Hepatocyte (in vitro differentiated cells): ENCODE measurements around the gene DNAJC5G. TPM values are rescaled to one million over a fixed set of nuclear protein-coding genes. Genes with fewer than 3 reads are reported as not detected.

ENCODE experiments used
- DNase-seq: peaks from one replicate; pipeline ENCODE4 v3.0.0-alpha.2; 2016; ENCODE audit warnings: low spot score
- H2AFZ ChIP-seq: fragments of 200-600 bp; sonication (generic); 2 replicates; pipeline ENCODE4 v1.6.0; 2016; ENCODE audit warnings: antibody characterized with exemption, mild to moderate bottlenecking
- H3K27ac ChIP-seq: fragments of 200-600 bp; sonication (generic); 2 replicates; pipeline ENCODE4 v1.5.1; 2016; ENCODE audit warnings: mild to moderate bottlenecking
- H3K27me3 ChIP-seq: fragments of 200-600 bp; sonication (generic); 2 replicates; pipeline ENCODE4 v1.6.1; 2016
- H3K36me3 ChIP-seq: fragments of 200-600 bp; sonication (generic); replicated peaks from 2 replicates; pipeline ENCODE4 v1.5.1; 2016; ENCODE audit warnings: low read depth; ENCODE audit not compliant: insufficient read depth
- H3K4me1 ChIP-seq: fragments of 200-600 bp; sonication (generic); 2 replicates; pipeline ENCODE4 v1.5.1; 2016; ENCODE audit warnings: mild to moderate bottlenecking, moderate library complexity; ENCODE audit not compliant: insufficient read depth
- H3K4me2 ChIP-seq: fragments of 200-600 bp; sonication (generic); 2 replicates; pipeline ENCODE4 v1.6.0; 2016
- H3K4me3 ChIP-seq: fragments of 200-600 bp; sonication (generic); 2 replicates; pipeline ENCODE4 v1.5.1; 2016; ENCODE audit warnings: mild to moderate bottlenecking
- H3K79me2 ChIP-seq: fragments of 200-600 bp; sonication (generic); 2 replicates; pipeline ENCODE4 v1.6.0; 2017; ENCODE audit warnings: mild to moderate bottlenecking
- H3K9me2 ChIP-seq: fragments of 200-600 bp; sonication (generic); replicated peaks from 2 replicates; pipeline ENCODE4 v1.6.0; 2017; ENCODE audit warnings: mild to moderate bottlenecking; ENCODE audit not compliant: insufficient read depth
- H3K9me3 ChIP-seq: fragments of 200-600 bp; sonication (generic); 2 replicates; pipeline ENCODE4 v1.5.1; 2016; ENCODE audit warnings: low read depth, mild to moderate bottlenecking
- H4K20me1 ChIP-seq: fragments of 200-600 bp; sonication (generic); 2 replicates; pipeline ENCODE4 v1.6.0; 2016; ENCODE audit warnings: mild to moderate bottlenecking; ENCODE audit not compliant: insufficient read depth, poor library complexity, severe bottlenecking
- EZH2 ChIP-seq: fragments of 200-600 bp; sonication (generic); IDR thresholded peaks from 2 replicates; pipeline ENCODE4 v1.6.1; 2016; ENCODE audit warnings: antibody characterized with exemption, mild to moderate bottlenecking, borderline replicate concordance
- EZH2phosphoT487 ChIP-seq: fragments of 200-600 bp; sonication (generic); IDR thresholded peaks from one replicate; pipeline ENCODE4 v1.6.1; 2018; ENCODE audit warnings: antibody characterized with exemption, mild to moderate bottlenecking, low read depth, moderate library complexity; ENCODE audit not compliant: unreplicated experiment, severe bottlenecking
- WGBS: methylation state at CpG from one replicate; pipeline ENCODE4 v1.1.6; 2016; ENCODE audit warnings: low lambda C conversion rate; ENCODE audit errors: missing lambda C conversion rate; 5-methylcytosine and 5-hydroxymethylcytosine counted together
- polyA plus RNA-seq: library from polyadenylated mRNA; unstranded; fragments of >200 nt; fragmentation: Nextera tagmentation; extraction: Ambion mirVana; gene quantifications from 2 replicates; pipeline ENCODE4 v1.2.1, GENCODE V29; 2016
- total RNA-seq: library from RNA; depleted of rRNA; stranded (reverse); fragments of >200 nt; gene quantifications from 2 replicates; pipeline ENCODE4 v1.2.3, GENCODE V29; 2014
- TF ChIP-seq, protein P1 (sequence below): fragments of 200-600 bp; sonication (generic); IDR thresholded peaks from 2 replicates; pipeline ENCODE4 v1.5.1; 2016; ENCODE audit warnings: antibody characterized with exemption, mild to moderate bottlenecking; ENCODE audit not compliant: poor library complexity

DNAJC5G gene, protein sequence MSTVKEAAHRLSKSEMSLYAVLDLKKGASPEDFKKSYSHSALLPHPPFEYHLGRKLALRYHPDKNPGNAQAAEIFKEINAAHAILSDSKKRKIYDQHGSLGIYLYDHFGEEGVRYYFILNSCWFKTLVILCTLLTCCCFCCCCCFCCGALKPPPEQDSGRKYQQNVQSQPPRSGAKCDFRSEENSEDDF
- total RNA-seq (not detected in 2 replicates), polyA plus RNA-seq (not detected in 2 replicates)

DNA sequence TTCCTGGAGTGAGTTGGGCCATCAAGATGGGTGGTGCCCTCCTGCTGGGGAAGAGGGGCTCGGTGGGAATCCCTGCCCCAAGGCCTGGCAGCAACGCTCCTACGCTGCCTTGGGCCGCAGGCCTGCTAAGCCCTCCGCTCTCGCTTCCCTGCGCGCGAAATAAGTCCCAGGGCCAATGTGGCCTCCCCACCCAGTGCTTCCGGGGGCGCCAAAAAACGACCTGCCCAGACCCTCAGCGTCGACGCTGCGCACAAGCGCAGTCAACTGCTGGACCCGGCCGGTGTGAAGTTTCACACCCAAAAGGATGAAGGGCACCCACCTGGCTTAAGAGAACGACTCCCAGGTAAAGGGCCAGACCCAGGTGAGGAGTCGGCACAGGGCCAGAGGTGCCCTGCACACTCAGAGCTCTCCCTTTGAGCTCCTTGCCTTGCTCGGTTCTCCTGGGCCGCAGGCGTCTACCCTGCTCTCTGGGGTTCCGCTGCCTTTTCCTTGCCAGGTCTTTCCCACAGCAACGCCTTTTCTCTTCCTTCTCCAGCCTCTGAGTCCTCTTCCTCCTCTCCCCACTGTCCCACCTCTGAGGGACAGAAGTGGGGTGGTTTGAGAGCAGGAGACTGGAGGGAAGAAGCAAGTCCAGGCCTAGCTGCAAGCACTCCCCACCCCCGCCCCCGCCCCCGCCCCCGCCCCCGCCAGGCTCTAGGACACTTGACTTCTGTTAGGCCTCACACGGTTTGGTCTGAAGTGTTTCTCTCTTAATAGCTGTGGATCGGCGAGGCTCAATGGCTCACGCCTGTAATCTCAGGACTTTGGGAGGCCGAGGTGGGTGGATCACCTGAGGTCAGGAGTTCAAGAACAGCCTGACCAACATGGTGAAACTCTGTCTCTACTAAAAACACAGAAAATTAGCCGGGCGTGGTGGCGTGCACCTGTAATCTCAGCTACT lies at the start of gene DNAJC5G:
Gene DNAJC5G (plus strand): TSS at position 223 of the 940 bp plus-strand sequence. CDS start 1,296 bp downstream, outside the sequence.
- Histone ChIP-seq H3K79me2 (no peaks in the 10 kb centered on the region), H3K4me3 (no peak within 1 kb of the TSS), H3K4me2 (no peak within 1 kb of the TSS), H2AFZ (no peak within 1 kb of the TSS), H3K9me2 (no peaks in the 10 kb centered on the region), H3K4me1 (no peaks in the 10 kb centered on the region), H3K27ac (no peak within 1 kb of the TSS), H3K27me3 (peaks cover 15% of the 10 kb centered on the region), H3K36me3 (no peaks in the 10 kb centered on the region), H3K9me3 (no peaks in the 10 kb centered on the region), H4K20me1 (no peaks in the 10 kb centered on the region)
- DNase-seq: no peak
- 85% methylated on average over 35 of the region's 39 CpGs for WGBS
- TF ChIP-seq EZH2phosphoT487 (no peak), EZH2 (no peak)
- TF ChIP-seq, protein P1, sequence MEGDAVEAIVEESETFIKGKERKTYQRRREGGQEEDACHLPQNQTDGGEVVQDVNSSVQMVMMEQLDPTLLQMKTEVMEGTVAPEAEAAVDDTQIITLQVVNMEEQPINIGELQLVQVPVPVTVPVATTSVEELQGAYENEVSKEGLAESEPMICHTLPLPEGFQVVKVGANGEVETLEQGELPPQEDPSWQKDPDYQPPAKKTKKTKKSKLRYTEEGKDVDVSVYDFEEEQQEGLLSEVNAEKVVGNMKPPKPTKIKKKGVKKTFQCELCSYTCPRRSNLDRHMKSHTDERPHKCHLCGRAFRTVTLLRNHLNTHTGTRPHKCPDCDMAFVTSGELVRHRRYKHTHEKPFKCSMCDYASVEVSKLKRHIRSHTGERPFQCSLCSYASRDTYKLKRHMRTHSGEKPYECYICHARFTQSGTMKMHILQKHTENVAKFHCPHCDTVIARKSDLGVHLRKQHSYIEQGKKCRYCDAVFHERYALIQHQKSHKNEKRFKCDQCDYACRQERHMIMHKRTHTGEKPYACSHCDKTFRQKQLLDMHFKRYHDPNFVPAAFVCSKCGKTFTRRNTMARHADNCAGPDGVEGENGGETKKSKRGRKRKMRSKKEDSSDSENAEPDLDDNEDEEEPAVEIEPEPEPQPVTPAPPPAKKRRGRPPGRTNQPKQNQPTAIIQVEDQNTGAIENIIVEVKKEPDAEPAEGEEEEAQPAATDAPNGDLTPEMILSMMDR: no peak

DNA sequence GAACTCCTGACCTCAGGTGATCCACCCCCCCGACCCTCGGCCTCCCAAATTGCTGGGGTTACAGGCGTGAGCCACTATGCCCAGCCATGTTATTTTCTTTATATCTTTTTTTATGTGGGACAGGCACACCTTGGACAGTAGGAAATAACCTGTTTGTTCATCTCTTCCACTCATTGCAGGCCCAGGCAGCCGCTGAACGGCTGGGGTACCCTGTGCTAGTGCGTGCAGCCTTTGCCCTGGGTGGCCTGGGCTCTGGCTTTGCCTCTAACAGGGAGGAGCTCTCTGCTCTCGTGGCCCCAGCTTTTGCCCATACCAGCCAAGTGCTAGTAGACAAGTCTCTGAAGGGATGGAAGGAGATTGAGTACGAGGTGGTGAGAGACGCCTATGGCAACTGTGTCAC lies 49.7 kb upstream of the DNAJC5G start:
- no peaks in the 10 kb centered on the region for H3K9me3 ChIP-seq
- H3K36me3 ChIP-seq: no peaks in the 10 kb centered on the region
- no peaks in the 10 kb centered on the region for H3K27me3 ChIP-seq
- no peak overlapping the region for H3K27ac ChIP-seq
- no peaks in the 10 kb centered on the region for H3K9me2 ChIP-seq
- no peaks in the 10 kb centered on the region for H3K4me1 ChIP-seq
- no peaks in the 10 kb centered on the region for H4K20me1 ChIP-seq
- no peak overlapping the region for H3K4me3 ChIP-seq
- no peaks in the 10 kb centered on the region for H3K79me2 ChIP-seq
- no peak overlapping the region for H2AFZ ChIP-seq
- no peak overlapping the region for H3K4me2 ChIP-seq
- TF ChIP-seq EZH2 (no peak), EZH2phosphoT487 (no peak)
- TF ChIP-seq, protein P1: no peak
- DNase-seq: no peak
- WGBS: 98% methylated on average over 9 of the region's 9 CpGs

DNA sequence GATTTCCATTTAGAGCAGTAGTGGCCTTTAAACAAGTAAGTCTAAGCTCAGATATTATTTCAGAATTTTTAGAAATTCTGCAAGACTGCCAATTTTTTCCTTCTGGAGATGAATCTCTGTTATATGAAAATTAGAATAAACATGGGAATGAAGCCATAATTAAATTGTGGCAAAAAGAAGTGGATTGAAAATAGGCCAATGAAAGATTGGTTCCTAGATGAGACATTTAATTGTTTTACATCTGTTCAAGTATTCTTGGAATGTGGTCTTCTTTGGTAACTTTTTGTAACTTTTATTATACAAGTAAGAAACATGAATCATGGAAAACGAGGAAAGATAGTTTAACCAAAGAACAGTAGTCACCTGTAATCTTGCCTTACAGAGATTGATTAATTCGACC lies 47.7 kb upstream of the DNAJC5G start:
- Histone ChIP-seq H3K27ac (no peak overlapping the region), H4K20me1 (no peaks in the 10 kb centered on the region), H3K4me2 (no peak overlapping the region), H3K79me2 (no peaks in the 10 kb centered on the region), H3K36me3 (no peaks in the 10 kb centered on the region), H2AFZ (no peak overlapping the region), H3K4me1 (no peaks in the 10 kb centered on the region), H3K9me3 (no peaks in the 10 kb centered on the region), H3K27me3 (no peaks in the 10 kb centered on the region), H3K9me2 (no peaks in the 10 kb centered on the region), H3K4me3 (no peak overlapping the region)
- no peak for TF ChIP-seq EZH2phosphoT487
- no peak for TF ChIP-seq EZH2
- TF ChIP-seq, protein P1: no peak
- DNase-seq: no peak
- WGBS: 82% methylated on average over 2 of the region's 2 CpGs
